Measurements from ENCODE around the gene NELL1. TPM values are rescaled to one million over a fixed set of nuclear protein-coding genes. Genes with fewer than 3 reads are reported as not detected.
A peak's percentile ranks its signal among the peaks of the same experiment; 100 is the strongest.

NELL1 gene
- total and polyA plus RNA-seq, 2 experiments from 2014 or later: 1.6 TPM; not detected in 1

- TF ChIP-seq ZNF462 (CRISPR knock-in tag; IDR thresholded peaks at IDR 0.05) (no peak), ETS1 (IDR thresholded peaks at IDR 0.05) (no peak)
Observed at GRCh38 chr11:20790622-20791021, 121.2 kb downstream of the NELL1 start (continued).

GRCh38 chr11:20795005-20795404, 125.6 kb downstream of the NELL1 start:
- no peak for ATAC-seq
- no peaks in the 10 kb centered on the region for H4K20me1 ChIP-seq (replicated peaks; ENCODE audit: insufficient read depth)
- peaks cover 2% of the 10 kb centered on the region; the same call in 1 of the 3 replicates for H3K9me3 Mint-ChIP-seq
- H3K4me1 Mint-ChIP-seq: no peaks in the 10 kb centered on the region
- no peak overlapping the region for H3K27ac ChIP-seq (ENCODE audit: low read depth)
- no peaks in the 10 kb centered on the region for H3K36me3 ChIP-seq (ENCODE audit: insufficient read depth)
- H3K4me3 ChIP-seq: no peak overlapping the region
- peaks cover 6% of the 10 kb centered on the region; the same call in 1 of the 2 replicates for H3K9me2 ChIP-seq (ENCODE audit: insufficient read depth)
- no peak overlapping the region for H3K27ac Mint-ChIP-seq
- 0 out of 2 replicates have a peak overlapping the region, but pooled peaks have one; percentile 6 for H2AFZ ChIP-seq
- H3F3A ChIP-seq (replicated peaks; ENCODE audit: low read depth): no peaks in the 10 kb centered on the region
- DNase-seq (ENCODE audit: low spot score): no peak
- H3K4me3 Mint-ChIP-seq: no peak overlapping the region
- H3K4me1 ChIP-seq (ENCODE audit: insufficient read depth): no peaks in the 10 kb centered on the region
- no peaks in the 10 kb centered on the region for H3K79me2 ChIP-seq (replicated peaks; ENCODE audit: insufficient read depth)
- no peaks in the 10 kb centered on the region for H3K27me3 ChIP-seq (ENCODE audit: insufficient read depth)
- no peaks in the 10 kb centered on the region for H3K36me3 Mint-ChIP-seq (ENCODE audit: low read depth)
- no peak overlapping the region for H3K4me2 ChIP-seq
- no peaks in the 10 kb centered on the region for H3K27me3 Mint-ChIP-seq (ENCODE audit: insufficient read depth, low read depth, poor library complexity)
- no peak for TF ChIP-seq CREB1 (CRISPR knock-in tag; IDR thresholded peaks at IDR 0.05; ENCODE audit: low read depth)
- TF ChIP-seq STAT1 (IDR thresholded peaks at IDR 0.05; ENCODE audit: unreplicated experiment): no peak
- no peak for TF ChIP-seq EZH2 (IDR thresholded peaks at IDR 0.05; ENCODE audit: low read depth, unreplicated experiment)
- TF ChIP-seq ZNF462 (CRISPR knock-in tag; IDR thresholded peaks at IDR 0.05): no peak
- no peak for TF ChIP-seq JUNB (IDR thresholded peaks at IDR 0.05; ENCODE audit: unreplicated experiment)
- TF ChIP-seq NANOG (IDR thresholded peaks at IDR 0.05; ENCODE audit: borderline replicate concordance): no peak
- no peak for TF ChIP-seq EZH2phosphoT487 (IDR thresholded peaks at IDR 0.05; ENCODE audit: unreplicated experiment)

All from GM23338 (cell line).